ENCODE measurements around the gene TMEM97. TPM values are rescaled to one million over a fixed set of nuclear protein-coding genes. Genes with fewer than 3 reads are reported as not detected.
"Not testable (repeated sequence)": the region's sequence is repeated elsewhere in the genome, so short reads cannot be mapped to it uniquely, and the experiment has no call there.

TMEM97 gene
- total RNA-seq, 1 donor from 2014 or later: 12.5 TPM

DNA sequence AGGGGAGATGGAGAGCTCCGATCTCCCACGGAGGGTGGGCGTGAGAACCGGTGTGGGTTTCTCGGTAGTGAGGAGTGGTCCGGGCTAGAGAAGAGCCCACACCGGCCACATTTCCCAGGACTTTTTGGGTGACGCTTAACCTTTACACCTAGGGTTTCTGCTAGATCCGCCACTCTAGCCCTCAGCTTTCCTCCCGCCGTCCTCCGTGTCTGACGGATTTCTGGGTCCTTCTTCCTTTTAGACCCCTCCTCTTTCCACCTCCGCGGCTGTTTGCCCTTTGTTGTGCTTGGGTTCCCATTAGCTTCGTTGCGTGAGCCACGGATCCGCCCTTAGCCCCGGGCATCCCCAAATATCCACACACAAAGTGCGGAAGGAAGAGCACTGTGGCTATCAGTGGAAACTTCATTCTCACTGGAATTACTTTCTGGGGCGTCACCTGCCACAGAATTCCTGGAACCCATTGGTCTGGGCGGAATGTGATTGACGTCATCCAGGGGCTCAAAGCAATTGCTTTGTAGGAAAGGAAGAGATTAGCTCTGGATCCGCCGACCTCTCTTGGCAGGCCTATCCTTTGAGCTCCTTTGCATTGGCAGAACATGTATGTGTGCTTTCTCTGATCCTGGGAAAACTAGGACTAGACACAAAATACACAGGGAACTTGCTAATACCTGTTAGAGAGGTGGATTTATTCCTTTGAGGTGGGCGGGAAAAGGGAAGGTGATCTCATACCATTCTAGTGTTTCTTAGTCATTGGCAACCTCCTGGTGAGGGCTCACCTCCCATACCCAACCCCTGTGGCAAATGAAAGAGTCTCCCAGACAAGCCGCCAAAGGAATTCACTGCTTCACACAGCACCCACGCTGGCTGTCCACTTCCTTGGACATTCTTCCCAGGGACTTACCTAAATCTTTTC is 17.2 kb downstream of the TMEM97 start:
- Histone ChIP-seq H3K9me3 (ENCODE audit: control insufficient read depth in 3 of 3, low read length in 3 of 3) (no peaks in the 10 kb centered on the region), H3K4me3 (ENCODE audit: low read length in 3 of 3) (peak overlapping the region; percentile 90 to 94 (median 92)), H3K9ac (ENCODE audit: low read depth in 1 of 3, low read length in 3 of 3) (peak overlapping the region; percentile 90 to 94 (median 90)), H3K27ac (ENCODE audit: low read depth, low read length) (peak overlapping the region; percentile 95), H3K4me1 (ENCODE audit: control insufficient read depth in 3 of 3, insufficient read depth in 3 of 3, low read length in 3 of 3) (peaks cover 39 to 46% (median 40%) of the 10 kb centered on the region in 3 donors), H3K27me3 (ENCODE audit: control insufficient read depth in 3 of 3, insufficient read depth in 3 of 3, low read length in 3 of 3) (no peaks in the 10 kb centered on the region), H3K36me3 (ENCODE audit: control insufficient read depth in 3 of 3, insufficient read depth in 3 of 3, low read length in 3 of 3) (peaks cover 25 to 27% (median 26%) of the 10 kb centered on the region in 3 donors)

DNA sequence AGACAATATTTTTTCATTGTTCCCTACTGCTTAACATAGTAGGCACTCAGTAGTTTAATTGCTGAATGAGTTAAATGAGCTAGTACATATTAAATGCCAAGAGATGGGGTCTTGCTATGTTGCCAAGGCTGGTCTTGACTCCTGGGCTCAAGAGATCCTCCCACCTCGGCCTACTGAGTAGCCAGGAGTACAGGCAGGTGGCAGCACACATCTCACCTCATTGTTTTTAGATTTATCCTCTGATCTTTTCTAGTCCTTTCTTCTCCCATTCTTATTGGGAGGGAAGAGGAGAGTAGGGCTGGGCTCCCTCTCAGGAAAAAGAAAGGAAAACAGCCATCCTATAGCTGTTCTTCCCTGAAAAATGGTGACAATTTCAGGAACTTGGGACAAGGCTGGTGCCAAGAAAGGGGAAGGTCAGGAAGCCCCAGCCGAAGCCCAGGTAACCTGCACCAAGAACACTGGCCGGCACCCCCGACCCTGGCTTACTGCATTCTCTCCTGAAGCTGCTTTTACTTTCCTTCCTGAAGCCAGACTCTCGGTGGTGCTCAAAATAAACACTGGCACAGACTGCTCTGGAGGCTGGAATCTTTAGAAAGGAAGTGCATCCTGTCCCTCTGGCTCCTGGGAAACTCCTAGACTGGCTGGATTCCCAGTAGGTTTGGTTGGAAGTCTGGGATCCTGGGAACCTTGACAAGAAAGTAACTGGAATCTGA is 19.2 kb downstream of the TMEM97 start:
- peak overlapping the region in 1 of 3 donors; percentile 14 for H3K4me3 ChIP-seq (ENCODE audit: low read length in 3 of 3)
- no peaks in the 10 kb centered on the region for H3K27me3 ChIP-seq (ENCODE audit: control insufficient read depth in 3 of 3, insufficient read depth in 3 of 3, low read length in 3 of 3)
- peaks cover 33 to 36% (median 34%) of the 10 kb centered on the region in 3 donors for H3K36me3 ChIP-seq (ENCODE audit: control insufficient read depth in 3 of 3, insufficient read depth in 3 of 3, low read length in 3 of 3)
- H3K9ac ChIP-seq (ENCODE audit: low read depth in 1 of 3, low read length in 3 of 3): peak overlapping the region in 2 of 3 donors; percentile 12 to 41
- no peaks in the 10 kb centered on the region for H3K9me3 ChIP-seq (ENCODE audit: control insufficient read depth in 3 of 3, low read length in 3 of 3)
- peaks cover 37 to 46% (median 39%) of the 10 kb centered on the region in 3 donors for H3K4me1 ChIP-seq (ENCODE audit: control insufficient read depth in 3 of 3, insufficient read depth in 3 of 3, low read length in 3 of 3)
- H3K27ac ChIP-seq (ENCODE audit: low read depth, low read length): peak overlapping the region; percentile 95

DNA sequence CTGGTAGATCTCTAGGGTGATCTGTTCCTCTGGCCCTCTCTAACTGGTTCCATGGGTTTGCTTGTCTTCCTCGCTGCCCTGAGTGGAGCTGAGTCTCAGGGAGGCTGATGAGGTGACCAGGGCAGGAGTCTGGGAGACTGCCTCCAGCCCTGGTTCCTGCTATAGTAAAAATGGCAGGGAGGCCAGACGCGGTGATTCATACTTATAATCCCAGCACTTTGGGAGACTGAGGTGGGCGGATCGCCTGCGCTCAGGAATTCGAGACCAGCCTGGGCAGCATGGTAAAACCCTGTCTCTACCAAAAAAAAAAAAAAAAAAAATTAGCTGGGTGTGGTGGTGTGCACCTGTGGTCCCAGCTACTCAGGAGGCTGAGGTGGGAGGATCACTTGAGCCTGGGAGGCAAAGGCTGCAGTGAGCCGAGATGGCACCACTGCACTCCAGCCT is 19.8 kb downstream of the TMEM97 start:
- Histone ChIP-seq H3K27ac (ENCODE audit: low read depth, low read length) (peak overlapping the region; percentile 95), H3K36me3 (ENCODE audit: control insufficient read depth in 3 of 3, insufficient read depth in 3 of 3, low read length in 3 of 3) (peaks cover 37 to 40% (median 38%) of the 10 kb centered on the region in 3 donors), H3K9ac (ENCODE audit: low read depth in 1 of 3, low read length in 3 of 3) (peak overlapping the region in 1 of 3 donors; percentile 41), H3K4me1 (ENCODE audit: control insufficient read depth in 3 of 3, insufficient read depth in 3 of 3, low read length in 3 of 3) (peaks cover 35 to 44% (median 38%) of the 10 kb centered on the region in 3 donors)
- not testable (repeated sequence) for H3K9me3 ChIP-seq (ENCODE audit: control insufficient read depth in 3 of 3, low read length in 3 of 3); H3K27me3 ChIP-seq (ENCODE audit: control insufficient read depth in 3 of 3, insufficient read depth in 3 of 3, low read length in 3 of 3); H3K4me3 ChIP-seq (ENCODE audit: low read length in 3 of 3)

DNA sequence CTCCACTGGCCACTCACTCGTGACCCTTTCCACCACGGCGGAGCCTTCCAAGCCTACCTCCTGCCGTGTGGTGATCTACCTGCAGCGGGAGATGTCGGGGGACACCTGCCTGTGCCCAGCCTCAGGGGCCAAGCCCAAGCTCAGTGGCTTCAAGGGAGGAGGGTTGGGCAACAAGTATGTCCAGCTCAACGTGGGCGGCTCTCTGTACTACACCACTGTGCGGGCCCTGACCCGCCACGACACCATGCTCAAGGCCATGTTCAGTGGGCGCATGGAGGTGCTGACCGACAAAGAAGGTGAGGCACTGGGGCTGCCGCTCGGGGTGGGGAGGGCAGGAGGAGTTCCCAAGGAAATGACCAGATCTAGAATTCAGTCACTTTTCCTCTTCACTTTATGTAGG is 20.4 kb downstream of the TMEM97 start:
- no peaks in the 10 kb centered on the region for H3K27me3 ChIP-seq (ENCODE audit: control insufficient read depth in 3 of 3, insufficient read depth in 3 of 3, low read length in 3 of 3)
- H3K4me3 ChIP-seq (ENCODE audit: low read length in 3 of 3): peak overlapping the region in 1 of 3 donors; percentile 13
- H3K4me1 ChIP-seq (ENCODE audit: control insufficient read depth in 3 of 3, insufficient read depth in 3 of 3, low read length in 3 of 3): peaks cover 29 to 42% (median 34%) of the 10 kb centered on the region in 3 donors
- no peak overlapping the region for H3K27ac ChIP-seq (ENCODE audit: low read depth, low read length)
- no peak overlapping the region for H3K9ac ChIP-seq (ENCODE audit: low read depth in 1 of 3, low read length in 3 of 3)
- peaks cover 44 to 46% (median 44%) of the 10 kb centered on the region in 3 donors for H3K36me3 ChIP-seq (ENCODE audit: control insufficient read depth in 3 of 3, insufficient read depth in 3 of 3, low read length in 3 of 3)
- no peaks in the 10 kb centered on the region for H3K9me3 ChIP-seq (ENCODE audit: control insufficient read depth in 3 of 3, low read length in 3 of 3)

DNA sequence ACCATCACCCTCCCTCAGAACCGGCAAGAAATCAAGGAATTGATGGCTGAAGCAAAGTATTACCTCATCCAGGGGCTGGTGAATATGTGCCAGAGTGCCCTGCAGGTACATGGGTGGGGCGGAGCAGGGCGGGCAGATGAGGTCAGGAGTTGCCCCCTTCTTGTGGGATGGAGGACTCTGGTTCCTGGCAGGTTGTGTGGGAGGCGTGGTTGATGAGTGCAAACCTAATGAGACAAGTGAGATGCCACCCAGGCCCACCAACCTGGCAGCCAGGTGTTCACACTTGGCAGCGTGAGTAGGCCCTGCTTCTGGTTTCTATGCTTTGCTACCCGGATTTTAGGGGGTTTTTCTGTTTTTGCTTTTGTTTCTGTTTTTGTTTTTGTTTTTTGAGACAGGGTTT is 21.4 kb downstream of the TMEM97 start:
- Histone ChIP-seq H3K27me3 (ENCODE audit: control insufficient read depth in 3 of 3, insufficient read depth in 3 of 3, low read length in 3 of 3) (no peaks in the 10 kb centered on the region), H3K4me3 (ENCODE audit: low read length in 3 of 3) (no peak overlapping the region), H3K36me3 (ENCODE audit: control insufficient read depth in 3 of 3, insufficient read depth in 3 of 3, low read length in 3 of 3) (peaks cover 50 to 55% (median 54%) of the 10 kb centered on the region in 3 donors), H3K9ac (ENCODE audit: low read depth in 1 of 3, low read length in 3 of 3) (no peak overlapping the region), H3K4me1 (ENCODE audit: control insufficient read depth in 3 of 3, insufficient read depth in 3 of 3, low read length in 3 of 3) (peaks cover 26 to 43% (median 27%) of the 10 kb centered on the region in 3 donors), H3K9me3 (ENCODE audit: control insufficient read depth in 3 of 3, low read length in 3 of 3) (no peaks in the 10 kb centered on the region), H3K27ac (ENCODE audit: low read depth, low read length) (no peak overlapping the region)

DNA sequence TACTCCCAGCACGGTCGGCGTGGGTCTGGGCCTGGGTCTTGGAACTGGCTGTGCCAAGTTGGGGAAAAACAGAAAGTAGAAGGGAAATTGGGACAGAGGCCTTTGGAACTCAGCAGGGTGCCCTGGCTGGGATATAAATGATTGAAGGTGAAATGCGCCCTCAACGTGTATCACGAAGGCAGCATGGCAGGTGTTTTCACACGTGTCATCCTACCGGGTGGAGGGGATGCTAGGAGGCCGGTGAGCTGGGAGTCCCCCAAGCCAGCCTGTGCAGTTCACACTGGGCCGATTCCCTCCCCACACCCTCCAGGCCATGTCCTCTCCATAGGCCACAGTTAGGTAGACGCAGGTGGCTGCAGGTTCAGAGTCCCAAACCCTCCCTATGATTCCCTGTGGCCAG is 22.5 kb downstream of the TMEM97 start:
- H3K9ac ChIP-seq (ENCODE audit: low read depth in 1 of 3, low read length in 3 of 3): no peak overlapping the region
- H3K4me3 ChIP-seq (ENCODE audit: low read length in 3 of 3): no peak overlapping the region
- peaks cover 20 to 43% (median 28%) of the 10 kb centered on the region in 3 donors for H3K4me1 ChIP-seq (ENCODE audit: control insufficient read depth in 3 of 3, insufficient read depth in 3 of 3, low read length in 3 of 3)
- H3K36me3 ChIP-seq (ENCODE audit: control insufficient read depth in 3 of 3, insufficient read depth in 3 of 3, low read length in 3 of 3): peaks cover 59 to 66% (median 64%) of the 10 kb centered on the region in 3 donors
- no peaks in the 10 kb centered on the region for H3K9me3 ChIP-seq (ENCODE audit: control insufficient read depth in 3 of 3, low read length in 3 of 3)
- H3K27me3 ChIP-seq (ENCODE audit: control insufficient read depth in 3 of 3, insufficient read depth in 3 of 3, low read length in 3 of 3): no peaks in the 10 kb centered on the region
- no peak overlapping the region for H3K27ac ChIP-seq (ENCODE audit: low read depth, low read length)

DNA sequence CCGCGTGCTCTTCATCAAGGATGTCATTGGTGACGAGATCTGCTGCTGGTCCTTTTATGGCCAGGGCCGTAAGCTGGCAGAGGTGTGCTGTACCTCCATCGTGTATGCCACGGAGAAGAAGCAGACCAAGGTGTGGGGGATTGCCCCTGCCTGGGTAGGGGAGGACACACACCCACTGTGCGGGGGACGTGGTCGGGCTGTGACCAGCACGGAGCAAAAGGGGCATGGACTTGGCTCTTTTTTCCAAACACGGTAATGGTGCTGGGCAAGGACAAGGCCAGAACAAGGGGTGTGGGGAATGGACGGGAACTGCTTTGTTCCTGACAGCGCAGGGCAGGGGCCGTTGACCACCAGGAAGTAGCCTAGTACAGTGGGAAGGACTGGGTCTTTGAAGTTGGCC is 23.3 kb downstream of the TMEM97 start:
- H3K27me3 ChIP-seq (ENCODE audit: control insufficient read depth in 3 of 3, insufficient read depth in 3 of 3, low read length in 3 of 3): no peaks in the 10 kb centered on the region
- no peak overlapping the region for H3K27ac ChIP-seq (ENCODE audit: low read depth, low read length)
- no peak overlapping the region for H3K9ac ChIP-seq (ENCODE audit: low read depth in 1 of 3, low read length in 3 of 3)
- peaks cover 67 to 74% (median 69%) of the 10 kb centered on the region in 3 donors for H3K36me3 ChIP-seq (ENCODE audit: control insufficient read depth in 3 of 3, insufficient read depth in 3 of 3, low read length in 3 of 3)
- no peak overlapping the region for H3K4me3 ChIP-seq (ENCODE audit: low read length in 3 of 3)
- H3K9me3 ChIP-seq (ENCODE audit: control insufficient read depth in 3 of 3, low read length in 3 of 3): no peaks in the 10 kb centered on the region
- H3K4me1 ChIP-seq (ENCODE audit: control insufficient read depth in 3 of 3, insufficient read depth in 3 of 3, low read length in 3 of 3): peaks cover 12 to 43% (median 26%) of the 10 kb centered on the region in 3 donors

DNA sequence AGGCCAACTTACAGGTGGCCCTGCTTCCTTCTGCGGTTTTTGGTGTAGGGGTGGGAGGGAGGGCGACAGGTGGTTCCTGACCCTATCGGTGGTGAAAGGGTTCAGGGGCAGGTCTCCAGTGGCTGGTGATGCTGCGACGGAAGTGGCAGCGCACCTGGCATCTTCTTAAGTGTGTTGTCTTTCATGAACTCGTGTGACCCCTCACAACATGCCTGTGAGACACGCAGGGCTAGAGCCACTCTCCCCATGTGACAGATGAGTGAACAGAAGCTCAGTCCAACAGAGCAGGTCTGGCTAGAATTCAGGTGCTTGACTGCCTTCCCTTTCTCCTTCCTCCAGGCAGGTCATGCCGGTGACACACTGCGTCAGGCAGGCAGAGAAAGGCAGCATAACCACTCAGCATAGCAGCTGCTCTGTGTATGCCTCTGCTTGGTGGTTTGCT is 24.5 kb downstream of the TMEM97 start:
- H3K27ac ChIP-seq (ENCODE audit: low read depth, low read length): no peak overlapping the region
- no peaks in the 10 kb centered on the region for H3K9me3 ChIP-seq (ENCODE audit: control insufficient read depth in 3 of 3, low read length in 3 of 3)
- peak overlapping the region in 1 of 3 donors; percentile 45 for H3K9ac ChIP-seq (ENCODE audit: low read depth in 1 of 3, low read length in 3 of 3)
- peaks cover 77 to 86% (median 80%) of the 10 kb centered on the region in 3 donors for H3K36me3 ChIP-seq (ENCODE audit: control insufficient read depth in 3 of 3, insufficient read depth in 3 of 3, low read length in 3 of 3)
- H3K27me3 ChIP-seq (ENCODE audit: control insufficient read depth in 3 of 3, insufficient read depth in 3 of 3, low read length in 3 of 3): no peaks in the 10 kb centered on the region
- peaks cover 3 to 41% (median 23%) of the 10 kb centered on the region in 3 donors for H3K4me1 ChIP-seq (ENCODE audit: control insufficient read depth in 3 of 3, insufficient read depth in 3 of 3, low read length in 3 of 3)
- no peak overlapping the region for H3K4me3 ChIP-seq (ENCODE audit: low read length in 3 of 3)

DNA sequence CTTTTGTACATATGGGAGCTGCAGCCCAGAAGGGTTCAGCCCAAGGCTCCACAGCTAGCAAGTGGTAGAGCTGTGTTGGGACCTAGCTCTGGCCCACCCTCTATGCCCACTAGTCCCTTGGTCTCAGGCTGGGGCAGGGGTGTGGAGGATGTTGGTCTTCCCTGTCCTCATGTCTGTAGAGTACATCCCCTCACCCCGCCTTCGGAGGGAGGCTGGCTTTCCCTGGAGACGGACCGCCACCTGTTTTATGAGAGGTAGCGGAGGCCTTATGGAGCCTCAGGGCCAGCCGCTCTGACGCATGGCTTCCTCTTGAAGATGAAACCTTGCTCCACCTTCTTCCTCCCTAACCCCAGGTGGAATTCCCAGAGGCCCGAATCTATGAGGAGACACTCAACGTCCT is 25.0 kb downstream of the TMEM97 start:
- peak overlapping the region in 1 of 3 donors; percentile 45 for H3K9ac ChIP-seq (ENCODE audit: low read depth in 1 of 3, low read length in 3 of 3)
- H3K27ac ChIP-seq (ENCODE audit: low read depth, low read length): no peak overlapping the region
- no peaks in the 10 kb centered on the region for H3K27me3 ChIP-seq (ENCODE audit: control insufficient read depth in 3 of 3, insufficient read depth in 3 of 3, low read length in 3 of 3)
- no peaks in the 10 kb centered on the region for H3K9me3 ChIP-seq (ENCODE audit: control insufficient read depth in 3 of 3, low read length in 3 of 3)
- H3K4me1 ChIP-seq (ENCODE audit: control insufficient read depth in 3 of 3, insufficient read depth in 3 of 3, low read length in 3 of 3): peaks cover 3 to 41% (median 23%) of the 10 kb centered on the region in 3 donors
- H3K4me3 ChIP-seq (ENCODE audit: low read length in 3 of 3): no peak overlapping the region
- peaks cover 81 to 91% (median 85%) of the 10 kb centered on the region in 3 donors for H3K36me3 ChIP-seq (ENCODE audit: control insufficient read depth in 3 of 3, insufficient read depth in 3 of 3, low read length in 3 of 3)
